ENCODE results near the gene ADGRF5.
"Not testable (repeated sequence)": the region's sequence is repeated elsewhere in the genome, so short reads cannot be mapped to it uniquely, and the experiment has no call there.

The ADGRF5 gene

GRCh38 chr6:46888578-46888977 lies 33.2 kb downstream of the ADGRF5 start:
- DNase-seq (ENCODE audit: low spot score): no peak

- DNase-seq (ENCODE audit: low spot score): no peak
Observed at GRCh38 chr6:46888031-46888430, 33.7 kb downstream of the ADGRF5 start.

- DNase-seq (ENCODE audit: low spot score): no peak
Observed at GRCh38 chr6:46882645-46883044, 39.1 kb downstream of the ADGRF5 start.

- DNase-seq (ENCODE audit: low spot score): no peak
Observed at GRCh38 chr6:46879003-46879402, 42.7 kb downstream of the ADGRF5 start.

- DNase-seq (ENCODE audit: low spot score): no peak
Observed at GRCh38 chr6:46876126-46876525, 45.6 kb downstream of the ADGRF5 start.

GRCh38 chr6:46867411-46867810 lies 54.3 kb downstream of the ADGRF5 start:
- DNase-seq (ENCODE audit: low spot score): no peak

GRCh38 chr6:46865221-46865620 lies 56.5 kb downstream of the ADGRF5 start:
- DNase-seq (ENCODE audit: low spot score): no peak

- no peak for DNase-seq (ENCODE audit: low spot score)
Observed at GRCh38 chr6:46863791-46864190, 57.9 kb downstream of the ADGRF5 start.

GRCh38 chr6:46862381-46862780 lies 59.4 kb downstream of the ADGRF5 start:
- no peak for DNase-seq (ENCODE audit: low spot score)

- peak; percentile 5 for DNase-seq (ENCODE audit: low spot score)
Observed at GRCh38 chr6:46855966-46856365, 65.8 kb downstream of the ADGRF5 start.

GRCh38 chr6:46851576-46851975 lies 70.2 kb downstream of the ADGRF5 start:
- DNase-seq (ENCODE audit: low spot score): not testable (repeated sequence)

GRCh38 chr6:46850792-46851191 lies 70.9 kb downstream of the ADGRF5 start:
- no peak for DNase-seq (ENCODE audit: low spot score)

- DNase-seq (ENCODE audit: low spot score): no peak
Observed at GRCh38 chr6:46849361-46849690, 72.4 kb downstream of the ADGRF5 start.

- peak; percentile 71 for DNase-seq (ENCODE audit: low spot score)
Observed at GRCh38 chr6:46848684-46849360, 72.9 kb downstream of the ADGRF5 start.

GRCh38 chr6:46845126-46845525 lies 76.6 kb downstream of the ADGRF5 start:
- no peak for DNase-seq (ENCODE audit: low spot score)

GRCh38 chr6:46842252-46842846 lies 79.4 kb downstream of the ADGRF5 start:
- DNase-seq (ENCODE audit: low spot score): not testable (repeated sequence)

- no peak for DNase-seq (ENCODE audit: low spot score)
Observed at GRCh38 chr6:46838033-46838432, 83.7 kb downstream of the ADGRF5 start.

- not testable (repeated sequence) for DNase-seq (ENCODE audit: low spot score)
Observed at GRCh38 chr6:46834991-46835390, 86.7 kb downstream of the ADGRF5 start.

GRCh38 chr6:46834257-46834916 lies 87.4 kb downstream of the ADGRF5 start:
- not testable (repeated sequence) for DNase-seq (ENCODE audit: low spot score)

GRCh38 chr6:46832816-46833215 lies 88.9 kb downstream of the ADGRF5 start:
- no peak for DNase-seq (ENCODE audit: low spot score)

GRCh38 chr6:46828939-46829338 lies 92.8 kb downstream of the ADGRF5 start:
- no peak for DNase-seq (ENCODE audit: low spot score)

GRCh38 chr6:46821458-46821881 lies 100.3 kb downstream of the ADGRF5 start:
- DNase-seq (ENCODE audit: low spot score): no peak

GRCh38 chr6:46819561-46819960 lies 102.2 kb downstream of the ADGRF5 start:
- no peak for DNase-seq (ENCODE audit: low spot score)
